Psoas muscle (tissue), 8 donors: ENCODE results near the gene XYLB. TPM values are rescaled to one million over a fixed set of nuclear protein-coding genes. Genes with fewer than 3 reads are reported as not detected.
A peak's percentile ranks its signal among the peaks of the same experiment; 100 is the strongest.

Experiments
- ATAC-seq, 4 donors: fragments of 200-7000 bp; cut with Tn5 transposase; one replicate each; pipeline ENCODE4 v1.9.1; 2020; ENCODE audit warnings: moderate library complexity in 3 of 4, mild to moderate bottlenecking in 2 of 4
- DNase-seq, 2 donors: peaks; one replicate each; pipeline ENCODE4 v3.0.0-alpha.2; 2020
- H3K27ac ChIP-seq: fragments of 200-600 bp; one replicate; pipeline ENCODE4 v1.8.0; 2022
- H3K27me3 ChIP-seq, 3 donors: fragments of 200-600 bp in 1 of 3; one replicate each; pipeline versions ENCODE4 v1.6.1 to v1.8.0; 2013 to 2022; ENCODE audit warnings: low read length in 2 of 3, mild to moderate bottlenecking in 2 of 3, moderate library complexity in 1 of 3; ENCODE audit not compliant: insufficient read depth in 3 of 3
- H3K36me3 ChIP-seq, 2 donors: fragments of 200-600 bp in 1 of 2; one replicate each; pipeline versions ENCODE4 v1.6.1 to v1.8.0; 2013 to 2022; ENCODE audit warnings: low read depth in 1 of 2, mild to moderate bottlenecking in 1 of 2, moderate library complexity in 1 of 2; ENCODE audit not compliant: insufficient read depth in 1 of 2
- H3K4me1 ChIP-seq: fragments of 200-600 bp; one replicate; pipeline ENCODE4 v1.8.0; 2022
- H3K4me3 ChIP-seq: fragments of 200-600 bp; one replicate; pipeline ENCODE4 v1.8.0; 2022; ENCODE audit warnings: mild to moderate bottlenecking
- H3K9me3 ChIP-seq: fragments of 200-600 bp; one replicate; pipeline ENCODE4 v1.8.0; 2022
- CTCF ChIP-seq: fragments of 200-600 bp; IDR thresholded peaks from one replicate; pipeline ENCODE4 v1.8.0; 2022; ENCODE audit warnings: antibody characterized with exemption
- WGBS, 3 donors: extraction: QIAGEN DNeasy Blood & Tissue Kit; methylation state at CpG; one replicate each; pipeline versions ENCODE4 v1.1.6 to v1.1.7; 2013; 5-methylcytosine and 5-hydroxymethylcytosine counted together
- intact Hi-C, 2 donors: fragments of 100-400 bp; cut with DNase I; formaldehyde crosslinking; loops; one replicate each; pipeline versions ENCODE4 v1.11.0 to v1.14.2; 2022
- polyA plus RNA-seq, 3 donors: library from polyadenylated mRNA; stranded (reverse); fragments of 200-250 nt; gene quantifications; one replicate each; pipeline ENCODE4 v1.2.3, GENCODE V29; 2013
- total RNA-seq, 4 donors: library from RNA; stranded (reverse); fragmentation: NEBNext Ultra II Directional in 2 of 4; extraction: Animal tissue kit (Norgen Biotek cat#: 25700) in 2 of 4; gene quantifications; one replicate each; pipeline versions ENCODE4 v1.2.1 to v1.2.4, GENCODE V29; 2021 to 2023
- donor health status: healthy with polysubstance abuse.
- donor health status: DM: no; HTN: no; CAD: no; lungs with moderate emphysema.
- donor health status: Bipolar disorder and iron deficiency.
- donor health status: healthy.
- donor health status: DM: yes; HTN: yes; CAD: no.
- donor health status: DM: no; HTN: no; CAD: no.
- donor health status: DM: no; HTN: no; CAD: no.
- donor health status: DM: yes; HTN: yes; CAD: no.

XYLB gene
- total and polyA plus RNA-seq, 7 donors = 0.11 to 1.3 (median 0.78) TPM

- H3K27ac ChIP-seq = no peak overlapping the region
- no peaks in the 10 kb centered on the region for H3K36me3 ChIP-seq
- peak in 2 of 4 donors; percentile 42 to 61 for ATAC-seq
- no peak for DNase-seq
- intact Hi-C loops = no loop called here
- no peaks in the 10 kb centered on the region for H3K27me3 ChIP-seq
- WGBS, 3 donors = 23 to 55% (median 36%) methylated on average over 2 of the region's 2 CpGs
- TF ChIP-seq CTCF = no peak
- no peaks in the 10 kb centered on the region for H3K9me3 ChIP-seq
- H3K4me3 ChIP-seq = no peak overlapping the region
- peaks cover 9% of the 10 kb centered on the region for H3K4me1 ChIP-seq
These were observed 99.6 kb downstream of the XYLB start for GRCh38 chr3:38446085-38446686.

GRCh38 chr3:38446812-38447211, 100.2 kb downstream of the XYLB start:
- Histone ChIP-seq H3K9me3 (no peaks in the 10 kb centered on the region), H3K27ac (no peak overlapping the region), H3K4me1 (peaks cover 9% of the 10 kb centered on the region), H3K27me3 (no peaks in the 10 kb centered on the region), H3K36me3 (no peaks in the 10 kb centered on the region), H3K4me3 (no peak overlapping the region)
- ATAC-seq (no peak), DNase-seq (no peak)
- intact Hi-C loops = no loop called here
- TF ChIP-seq CTCF = no peak

- 92 to 99% (median 92%) methylated on average over 3 of the region's 3 CpGs for WGBS, 3 donors
- Histone ChIP-seq H3K9me3 (no peaks in the 10 kb centered on the region), H3K4me1 (peaks cover 19% of the 10 kb centered on the region), H3K27ac (no peak overlapping the region), H3K4me3 (no peak overlapping the region), H3K27me3 (no peaks in the 10 kb centered on the region), H3K36me3 (no peaks in the 10 kb centered on the region)
- intact Hi-C loops = loop anchor here in 1 of 2 donors (10.0 kb wide), 1 partner anchor 316 kb away; the partner anchor contains the start of genes ACAA1 and MYD88
- DNase-seq = no peak
- ATAC-seq = no peak
- TF ChIP-seq CTCF = no peak
These were observed 104.3 kb downstream of the XYLB start for GRCh38 chr3:38450853-38451252.

- no peaks in the 10 kb centered on the region for H3K36me3 ChIP-seq
- H3K4me3 ChIP-seq = peak within 1 kb of the TSS; percentile 95
- no peak for TF ChIP-seq CTCF
- ATAC-seq (peak; percentile 78 to 79 (median 78)), DNase-seq (peak; percentile 91 to 94)
- WGBS, 3 donors = 5 to 10% (median 8%) methylated on average over 34 to 48 of the region's 48 CpGs
- intact Hi-C loops = loop anchor here in 1 of 2 donors (10.0 kb wide), 1 partner anchor 318 kb away; the partner anchor contains the start of genes ACAA1 and MYD88
- H3K27ac ChIP-seq = peak within 1 kb of the TSS; percentile 96
- peaks cover 30% of the 10 kb centered on the region for H3K4me1 ChIP-seq
- H3K27me3 ChIP-seq = no peaks in the 10 kb centered on the region
- no peaks in the 10 kb centered on the region for H3K9me3 ChIP-seq
These were observed 106.7 kb downstream of the XYLB start, which contains the start of gene ACVR2B for GRCh38 chr3:38453075-38453912. ACVR2B (plus strand) TSS chr3:38453890; CDS start chr3:38454323, 433 bp downstream.
